GM21723 (cell line): ENCODE measurements around the gene RAB35.

Source experiments
- ATAC-seq: cut with Tn5 transposase; IDR thresholded peaks from one replicate; pipeline ENCODE4 v1.9.1; 2021; ENCODE audit warnings: mild to moderate bottlenecking, moderate library complexity; ENCODE audit not compliant: unreplicated experiment

RAB35 gene

GRCh38 chr12:120134307-120134980 is 17.9 kb upstream of the RAB35 start:
- no peak for ATAC-seq

- ATAC-seq: peak; percentile 89
These were observed 16.4 kb upstream of the RAB35 start for GRCh38 chr12:120132863-120133385.

- no peak for ATAC-seq
These were observed 15.7 kb upstream of the RAB35 start for GRCh38 chr12:120132054-120132836.

- ATAC-seq: no peak
These were observed 14.6 kb upstream of the RAB35 start for GRCh38 chr12:120131116-120131515.

- no peak for ATAC-seq
These were observed 13.5 kb upstream of the RAB35 start for GRCh38 chr12:120130011-120130410.

- ATAC-seq: no peak
These were observed 10.1 kb upstream of the RAB35 start for GRCh38 chr12:120126635-120127005.

GRCh38 chr12:120125792-120126634 is 9.5 kb upstream of the RAB35 start:
- ATAC-seq: no peak

- ATAC-seq: no peak
These were observed 8.5 kb upstream of the RAB35 start for GRCh38 chr12:120125029-120125428.

- peak; percentile 50 for ATAC-seq
These were observed 5.3 kb upstream of the RAB35 start for GRCh38 chr12:120121766-120122293.

- ATAC-seq: no peak
These were observed 4.8 kb upstream of the RAB35 start for GRCh38 chr12:120121343-120121742.

GRCh38 chr12:120119271-120119973 is 2.9 kb upstream of the RAB35 start:
- ATAC-seq: no peak

- no peak for ATAC-seq
These were observed 1.9 kb upstream of the RAB35 start for GRCh38 chr12:120118321-120119061.

- ATAC-seq: no peak
These were observed 1.4 kb upstream of the RAB35 start for GRCh38 chr12:120117961-120118320.

- ATAC-seq: peak; percentile 42
These were observed 469 bp upstream of the RAB35 start for GRCh38 chr12:120116792-120117651.

GRCh38 chr12:120115692-120116440 is 687 bp downstream of the RAB35 start:
- no peak for ATAC-seq

GRCh38 chr12:120115066-120115465 is 1.5 kb downstream of the RAB35 start:
- no peak for ATAC-seq

GRCh38 chr12:120110550-120111501 is 5.7 kb downstream of the RAB35 start:
- ATAC-seq: peak; percentile 75
